ENCODE results near the gene ZNF48. TPM values are rescaled to one million over a fixed set of nuclear protein-coding genes. Genes with fewer than 3 reads are reported as not detected.

Gene ZNF48
- total RNA-seq, 4 donors from 2014 or later: 6.3 to 12.1 (median 8.1) TPM

DNA sequence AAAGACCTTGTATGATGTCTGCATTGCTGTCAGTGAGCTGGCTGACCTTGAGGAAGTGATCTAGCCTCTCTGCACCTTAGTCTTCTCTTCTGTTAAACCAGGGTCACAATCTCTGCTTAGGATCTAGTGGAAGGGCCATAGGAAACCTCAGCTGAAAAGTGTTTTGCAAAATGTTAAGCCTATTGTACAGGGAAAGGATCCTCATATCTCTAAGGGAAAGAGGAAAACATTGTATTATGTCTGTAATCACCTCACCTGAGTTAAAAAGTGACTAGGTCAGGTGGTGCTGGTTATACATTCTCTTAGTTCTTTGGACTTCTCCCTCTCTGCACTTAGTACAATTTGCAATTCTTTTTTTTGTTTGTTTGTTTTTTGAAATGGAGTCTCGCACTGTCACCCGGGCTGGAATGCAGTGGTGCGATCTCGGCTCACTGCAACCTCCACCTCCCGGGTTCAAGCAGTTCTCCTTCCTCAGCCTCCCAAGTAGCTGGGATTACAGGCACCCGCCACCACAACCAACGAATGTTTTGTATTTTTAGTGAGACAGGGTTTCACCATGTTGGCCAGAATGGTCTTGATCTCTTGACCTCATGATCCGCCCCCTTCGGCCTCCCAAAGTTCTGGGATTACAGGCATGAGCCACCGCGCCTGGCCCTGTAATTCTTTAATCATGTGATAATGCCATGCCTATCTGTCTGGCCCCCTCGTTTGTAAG is 52.4 kb downstream of the ZNF48 start:
- H3K4me3 ChIP-seq: no peak overlapping the region
- 89% methylated on average over 12 of the region's 12 CpGs for WGBS
- no peaks in the 10 kb centered on the region for H3K9me3 ChIP-seq
- no peaks in the 10 kb centered on the region for H3K27me3 ChIP-seq
- peaks cover 10% of the 10 kb centered on the region for H3K36me3 ChIP-seq
- no peak for DNase-seq (ENCODE audit: low spot score in 2 of 2)
- TF ChIP-seq EP300 (IDR thresholded peaks at IDR 0.05) (no peak), POLR2AphosphoS5 (IDR thresholded peaks at IDR 0.05) (no peak), POLR2A (IDR thresholded peaks at IDR 0.05) (no peak)
- TF ChIP-seq, protein P1, sequence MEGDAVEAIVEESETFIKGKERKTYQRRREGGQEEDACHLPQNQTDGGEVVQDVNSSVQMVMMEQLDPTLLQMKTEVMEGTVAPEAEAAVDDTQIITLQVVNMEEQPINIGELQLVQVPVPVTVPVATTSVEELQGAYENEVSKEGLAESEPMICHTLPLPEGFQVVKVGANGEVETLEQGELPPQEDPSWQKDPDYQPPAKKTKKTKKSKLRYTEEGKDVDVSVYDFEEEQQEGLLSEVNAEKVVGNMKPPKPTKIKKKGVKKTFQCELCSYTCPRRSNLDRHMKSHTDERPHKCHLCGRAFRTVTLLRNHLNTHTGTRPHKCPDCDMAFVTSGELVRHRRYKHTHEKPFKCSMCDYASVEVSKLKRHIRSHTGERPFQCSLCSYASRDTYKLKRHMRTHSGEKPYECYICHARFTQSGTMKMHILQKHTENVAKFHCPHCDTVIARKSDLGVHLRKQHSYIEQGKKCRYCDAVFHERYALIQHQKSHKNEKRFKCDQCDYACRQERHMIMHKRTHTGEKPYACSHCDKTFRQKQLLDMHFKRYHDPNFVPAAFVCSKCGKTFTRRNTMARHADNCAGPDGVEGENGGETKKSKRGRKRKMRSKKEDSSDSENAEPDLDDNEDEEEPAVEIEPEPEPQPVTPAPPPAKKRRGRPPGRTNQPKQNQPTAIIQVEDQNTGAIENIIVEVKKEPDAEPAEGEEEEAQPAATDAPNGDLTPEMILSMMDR (IDR thresholded peaks at IDR 0.05): no peak
- peaks cover 24% of the 10 kb centered on the region for H3K4me1 ChIP-seq
- no peak overlapping the region for H3K27ac ChIP-seq

DNA sequence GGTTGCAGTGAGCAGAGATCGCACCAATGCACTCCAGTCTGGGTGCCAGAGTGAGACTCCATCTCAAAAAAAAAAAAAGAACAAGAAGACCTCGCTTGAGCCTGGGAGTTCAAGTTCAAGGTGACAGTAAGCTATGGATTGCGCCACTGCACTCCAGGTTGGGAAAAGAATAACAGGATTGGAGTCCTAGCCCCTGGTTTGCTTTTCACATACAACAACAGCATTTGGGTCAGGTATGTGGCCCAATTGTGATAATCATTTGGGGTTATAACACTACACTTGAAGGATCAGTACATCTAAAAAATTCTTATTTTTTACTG is 53.9 kb downstream of the ZNF48 start:
- H3K4me3 ChIP-seq: no peak overlapping the region
- 92% methylated on average over 3 of the region's 3 CpGs for WGBS
- H3K27me3 ChIP-seq: no peaks in the 10 kb centered on the region
- no peak for TF ChIP-seq EP300 (IDR thresholded peaks at IDR 0.05)
- TF ChIP-seq, protein P1 (IDR thresholded peaks at IDR 0.05): no peak
- H3K9me3 ChIP-seq: no peaks in the 10 kb centered on the region
- H3K36me3 ChIP-seq: no peaks in the 10 kb centered on the region
- DNase-seq (ENCODE audit: low spot score in 2 of 2): no peak
- H3K4me1 ChIP-seq: peaks cover 15% of the 10 kb centered on the region
- no peak overlapping the region for H3K27ac ChIP-seq

Other genes with a start within 250 kb of the ZNF48 start
- 10 to 100 TPM; 14.5 to 25.3 (median 19.3) TPM for gene CORO1A, start 211.8 kb upstream of the ZNF48 start, total RNA-seq
- gene BOLA2B, start 201.8 kb upstream of the ZNF48 start, total RNA-seq: 100 to 1,000 TPM in 3 of 4 donors, 10 to 100 TPM in 1; 72.7 to 434 (median 197) TPM
- gene SLX1A, start 201.5 kb upstream of the ZNF48 start, total RNA-seq: 10 to 100 TPM; 27.3 to 56.2 (median 44.9) TPM
- gene SULT1A3, start 196.2 kb upstream of the ZNF48 start, total RNA-seq: 10 to 100 TPM in 1 of 4 donors, 1 to 10 TPM in 2, not detected in 1; 4.8 to 24.6 (median 7.8) TPM
- 10 to 100 TPM in 1 of 4 donors, 1 to 10 TPM in 3; 2.5 to 12.8 (median 4.7) TPM for gene NPIPB13, start 146.9 kb upstream of the ZNF48 start, total RNA-seq
- 10 to 100 TPM; 21.6 to 34.9 (median 27.7) TPM for gene CD2BP2, start 40.1 kb upstream of the ZNF48 start, total RNA-seq
- gene TBC1D10B, start 24.9 kb upstream of the ZNF48 start, total RNA-seq: 10 to 100 TPM; 34.4 to 43.2 (median 38.4) TPM
- gene MYL11, start 20.6 kb upstream of the ZNF48 start, total RNA-seq: not detected
- 1 to 10 TPM in 2 of 4 donors, under 1 TPM in 1, not detected in 1; 0.52 to 2.3 (median 1.3) TPM for gene SEPTIN1, start 12.9 kb upstream of the ZNF48 start, total RNA-seq
- 10 to 100 TPM in 1 of 4 donors, 1 to 10 TPM in 3; 4.9 to 14.3 (median 7.3) TPM for gene ZNF771, start 12.2 kb downstream of the ZNF48 start, total RNA-seq
- gene DCTPP1, start 34.6 kb downstream of the ZNF48 start, total RNA-seq: 10 to 100 TPM; 17.2 to 26.0 (median 20.0) TPM
- 10 to 100 TPM; 16.8 to 26.2 (median 22.2) TPM for gene SEPHS2, start 50.5 kb downstream of the ZNF48 start, total RNA-seq
- 1 to 10 TPM in 2 of 4 donors, under 1 TPM in 2; 0.47 to 4.3 (median 1.9) TPM for gene ITGAL, start 77.3 kb downstream of the ZNF48 start, total RNA-seq
- gene ZNF768, start 131.1 kb downstream of the ZNF48 start, total RNA-seq: 10 to 100 TPM; 30.5 to 41.3 (median 36.6) TPM
- gene ZNF747, start 139.4 kb downstream of the ZNF48 start, total RNA-seq: 10 to 100 TPM in 3 of 4 donors, 1 to 10 TPM in 1; 9.4 to 15.4 (median 11.5) TPM
- gene ZNF764, start 163.0 kb downstream of the ZNF48 start, total RNA-seq: 10 to 100 TPM in 1 of 4 donors, 1 to 10 TPM in 3; 5.5 to 10.5 (median 8.7) TPM
- 10 to 100 TPM in 3 of 4 donors, 1 to 10 TPM in 1; 9.9 to 33.0 (median 20.0) TPM for gene ZNF688, start 176.3 kb downstream of the ZNF48 start, total RNA-seq
- gene ZNF785, start 190.3 kb downstream of the ZNF48 start, total RNA-seq: 10 to 100 TPM in 3 of 4 donors, 1 to 10 TPM in 1; 9.8 to 24.5 (median 11.2) TPM
- 10 to 100 TPM in 1 of 4 donors, 1 to 10 TPM in 3; 5.3 to 11.2 (median 6.0) TPM for gene ZNF689, start 215.0 kb downstream of the ZNF48 start, total RNA-seq